Activated CD4-positive, alpha-beta T cell treated with anti-CD3 and anti-CD28 coated beads, Interleukin-2, amount 10 ng/mL, durations not matched to agents 7 days and 5 days (primary cell): ENCODE data around the gene SHROOM1. TPM values are rescaled to one million over a fixed set of nuclear protein-coding genes. Genes with fewer than 3 reads are reported as not detected.

Source experiments
- CTCF ChIA-PET: fragments of 350-600 bp; sonication (Branson Sonifier 250); formaldehyde crosslinking; loops from one replicate; lab custom pipeline; 2021; ENCODE audit warnings: antibody characterized with exemption; lab: Charles Lee
- POLR2A ChIA-PET: fragments of 350-600 bp; sonication (Branson Sonifier 250); formaldehyde crosslinking; loops from one replicate; lab custom pipeline; 2021; ENCODE audit warnings: antibody characterized with exemption; lab: Charles Lee
- DNase-seq: peaks from one replicate; pipeline ENCODE4 v3.0.0-alpha.2; 2020
- H3K27ac Mint-ChIP-seq: one replicate; pipeline ENCODE4 v1.8.0; 2021; ENCODE audit warnings: mild to moderate bottlenecking, moderate library complexity, mixed read lengths
- H3K27me3 Mint-ChIP-seq: one replicate; pipeline ENCODE4 v1.8.0; 2021; ENCODE audit warnings: mixed read lengths
- H3K36me3 Mint-ChIP-seq: one replicate; pipeline ENCODE4 v1.8.0; 2021; ENCODE audit warnings: low read depth, mixed read lengths
- H3K4me1 Mint-ChIP-seq: one replicate; pipeline ENCODE4 v1.8.0; 2021; ENCODE audit warnings: mixed read lengths
- H3K4me3 Mint-ChIP-seq: one replicate; pipeline ENCODE4 v1.8.0; 2021; ENCODE audit warnings: mild to moderate bottlenecking, moderate library complexity, mixed read lengths
- H3K9me3 Mint-ChIP-seq: one replicate; pipeline ENCODE4 v1.8.0; 2021; ENCODE audit warnings: mixed read lengths
- total RNA-seq, 2 experiments: library from RNA; stranded (reverse); gene quantifications; one replicate each; pipeline ENCODE4 v1.2.3, GENCODE V29; 2021

SHROOM1 gene
- total RNA-seq, 2 experiments from 2014 or later = 0.42 to 0.98 TPM

DNA sequence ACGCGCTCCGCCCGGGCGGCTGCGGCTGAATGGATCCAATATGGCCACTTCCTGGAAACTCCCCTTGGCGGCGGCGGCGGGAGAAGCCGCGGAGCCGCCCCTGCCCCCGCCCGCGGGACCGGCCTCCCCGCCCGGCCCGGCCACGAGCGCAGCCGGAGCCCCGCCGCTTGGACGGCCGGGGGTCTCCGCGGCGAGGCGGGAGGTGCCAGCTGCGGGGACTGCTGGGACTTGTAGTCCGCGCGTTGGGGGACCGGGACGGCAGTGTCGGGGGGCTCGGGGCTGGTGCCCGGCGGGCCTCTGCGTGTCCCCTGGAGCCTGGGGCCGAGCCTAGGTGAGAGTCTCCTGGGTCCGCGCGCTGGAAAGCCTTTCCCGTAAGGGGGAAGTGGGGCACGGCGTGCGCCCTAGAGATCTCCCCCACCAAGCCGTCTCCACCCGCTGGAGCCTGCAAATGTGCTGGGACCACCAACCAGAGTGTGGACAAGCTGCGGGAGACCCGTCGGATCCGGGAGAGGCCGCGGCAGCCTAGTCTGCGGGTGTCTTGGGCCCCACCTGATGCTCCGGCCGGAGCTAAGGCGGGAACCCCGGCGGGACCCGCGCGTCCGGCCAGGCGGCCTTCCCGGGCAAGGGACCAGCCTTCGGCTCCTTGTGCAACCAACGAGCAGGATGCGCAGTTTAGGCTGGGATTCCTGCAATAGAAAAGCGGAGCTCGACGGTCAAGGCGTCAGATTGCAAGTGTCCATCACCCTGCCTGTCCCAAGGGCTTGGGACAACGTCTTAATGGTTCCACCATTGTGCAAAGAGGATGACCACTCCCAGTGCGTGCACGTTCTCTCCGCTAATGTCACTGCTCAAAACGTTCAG, 53.0 kb downstream of the SHROOM1 start, which contains the start of gene SEPTIN8:
TSS of gene SEPTIN8 (minus strand) at position 31 of the 861 bp plus-strand sequence. CDS start 102 bp downstream, outside the sequence.
- peak; percentile 41 for DNase-seq
- POLR2A ChIA-PET = no interaction called here
- peaks cover 49% of the 10 kb centered on the region for H3K27me3 Mint-ChIP-seq
- H3K27ac Mint-ChIP-seq = peak within 1 kb of the TSS; percentile 70
- H3K4me1 Mint-ChIP-seq = peaks cover 36% of the 10 kb centered on the region
- H3K36me3 Mint-ChIP-seq = no peaks in the 10 kb centered on the region
- peak within 1 kb of the TSS; percentile 68 for H3K4me3 Mint-ChIP-seq
- CTCF ChIA-PET = interaction anchor here (1.2 to 2.6 kb wide), 5 partner anchors 11 to 49 kb away, joined by 3 to 13 read pairs (median 4); no protein-coding TSS in a partner anchor
- no peaks in the 10 kb centered on the region for H3K9me3 Mint-ChIP-seq

DNA sequence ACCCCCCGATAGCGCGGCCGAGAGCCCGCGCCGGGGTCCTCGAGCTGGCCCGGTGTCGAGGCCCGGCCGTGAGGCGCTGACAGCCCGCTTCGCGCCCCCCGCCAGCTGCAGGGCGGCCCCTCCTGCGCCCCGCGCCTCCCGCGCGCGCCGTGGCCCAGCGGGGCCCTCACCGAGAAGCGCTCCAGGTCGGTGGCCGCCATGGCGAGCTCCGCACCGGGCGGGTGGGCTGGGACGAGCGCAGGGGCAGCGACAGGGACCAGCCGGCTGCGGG, 53.6 kb downstream of the SHROOM1 start:
- ChIA-PET POLR2A (no interaction called here), CTCF (interaction anchor here (1.7 to 2.6 kb wide), 2 partner anchors 10 to 16 kb away, joined by 3 to 13 read pairs; no protein-coding TSS in a partner anchor)
- H3K9me3 Mint-ChIP-seq = no peaks in the 10 kb centered on the region

DNA sequence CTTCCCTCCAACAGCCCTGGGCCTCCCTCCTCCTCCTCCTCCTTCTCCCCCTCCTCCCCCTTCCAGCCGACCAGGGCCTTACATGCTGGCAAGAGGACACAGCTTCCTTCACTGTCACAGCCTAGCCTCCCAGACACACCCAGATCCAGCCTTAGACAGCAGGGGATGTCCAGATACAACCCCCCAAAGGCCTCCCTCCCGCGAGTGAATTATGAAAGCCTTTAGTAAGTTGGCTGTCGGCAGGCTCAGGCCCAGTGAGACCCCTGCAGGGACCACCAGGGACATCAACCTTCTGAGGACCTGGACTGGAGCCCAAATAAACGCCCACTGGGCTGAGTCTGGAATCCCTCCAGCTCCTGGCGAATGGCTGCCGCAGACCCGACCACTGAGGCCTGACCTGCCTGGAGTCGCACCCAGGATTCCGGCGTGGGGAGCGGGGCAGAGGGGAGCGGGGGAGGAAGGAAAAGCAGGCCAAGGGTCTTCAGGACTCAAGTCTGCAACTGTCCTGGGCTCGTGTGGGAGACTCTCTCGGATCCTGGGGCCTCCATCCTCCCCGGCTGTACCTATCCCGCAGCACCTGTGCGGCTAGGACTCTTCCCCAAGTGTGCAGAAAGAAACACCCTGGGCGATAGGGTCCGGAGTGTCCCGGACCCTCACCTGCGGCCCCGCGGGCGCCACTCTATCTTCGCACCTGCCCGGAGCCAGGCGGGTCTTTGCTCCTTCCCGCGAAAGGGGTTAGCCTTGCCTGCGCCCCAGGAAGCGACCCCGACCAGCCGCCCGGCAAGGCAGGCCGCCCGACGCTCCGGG, 54.1 kb downstream of the SHROOM1 start:
- peak overlapping the region; percentile 68 for H3K4me3 Mint-ChIP-seq
- H3K4me1 Mint-ChIP-seq = peaks cover 31% of the 10 kb centered on the region
- no peaks in the 10 kb centered on the region for H3K9me3 Mint-ChIP-seq
- DNase-seq = no peak
- H3K36me3 Mint-ChIP-seq = no peaks in the 10 kb centered on the region
- ChIA-PET POLR2A (no interaction called here), CTCF (interaction anchor here (0.7 to 2.6 kb wide), 5 partner anchors 10 to 44 kb away, joined by 3 to 13 read pairs (median 3); no protein-coding TSS in a partner anchor)
- peaks cover 38% of the 10 kb centered on the region for H3K27me3 Mint-ChIP-seq
- H3K27ac Mint-ChIP-seq = no peak overlapping the region

More for the DNA sequence above, 53.6 kb downstream of the SHROOM1 start:
- Mint-ChIP-seq H3K27ac (no peak overlapping the region), H3K4me1 (peaks cover 35% of the 10 kb centered on the region), H3K36me3 (no peaks in the 10 kb centered on the region), H3K27me3 (peaks cover 43% of the 10 kb centered on the region), H3K4me3 (no peak overlapping the region)
- no peak for DNase-seq

DNA sequence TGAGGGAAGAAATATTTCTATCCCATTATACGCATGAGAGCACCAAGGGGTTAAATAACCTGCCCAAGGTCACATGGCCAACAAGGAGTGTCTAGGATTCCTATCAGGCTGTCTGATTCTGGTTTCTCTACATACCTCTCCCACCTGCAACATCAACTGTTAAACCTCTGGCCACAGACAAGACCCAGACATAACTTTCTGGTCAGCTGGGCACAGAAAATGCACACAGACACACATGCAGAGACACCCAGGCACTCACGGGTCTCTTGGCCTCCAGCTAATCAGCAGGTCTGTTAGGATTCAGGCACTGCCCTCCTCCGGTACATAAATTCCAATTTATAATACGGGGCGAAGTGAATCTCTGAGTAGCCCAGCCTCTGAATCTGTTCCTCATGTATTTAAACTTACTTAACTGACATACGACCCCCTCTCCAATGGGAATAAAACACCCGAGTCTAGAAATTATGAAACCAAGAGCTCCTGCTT, 54.9 kb downstream of the SHROOM1 start:
- Mint-ChIP-seq H3K4me3 (no peak overlapping the region), H3K27ac (no peak overlapping the region), H3K4me1 (peaks cover 23% of the 10 kb centered on the region), H3K36me3 (no peaks in the 10 kb centered on the region), H3K9me3 (no peaks in the 10 kb centered on the region), H3K27me3 (peaks cover 30% of the 10 kb centered on the region)
- ChIA-PET CTCF (interaction anchor here (1.0 kb wide), 2 partner anchors 16 to 44 kb away, joined by 3 read pairs; no protein-coding TSS in a partner anchor), POLR2A (no interaction called here)
- no peak for DNase-seq

DNA sequence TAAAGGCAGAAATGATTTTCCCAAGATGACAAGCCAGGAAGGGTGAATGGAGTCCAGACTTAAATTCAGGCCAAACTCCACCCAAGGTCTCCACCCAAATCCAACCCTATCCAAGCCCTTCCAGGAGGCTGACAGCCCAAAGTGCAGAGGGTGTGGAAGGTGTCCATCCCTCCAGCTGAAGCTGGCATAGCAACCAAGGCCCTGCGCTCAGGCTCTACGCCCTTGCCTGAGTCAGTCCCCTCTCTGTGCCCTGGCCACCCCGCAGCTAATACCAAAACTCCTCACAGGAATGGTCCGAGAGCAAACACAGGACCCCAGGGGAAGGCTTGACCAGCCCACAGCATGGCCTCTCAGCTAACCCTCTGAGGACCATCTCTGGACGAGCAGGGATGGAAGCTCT, 55.6 kb downstream of the SHROOM1 start:
- CTCF ChIA-PET = interaction anchor here (1.0 kb wide), 2 partner anchors 45 kb away, joined by 3 to 4 read pairs; no protein-coding TSS in a partner anchor
- H3K36me3 Mint-ChIP-seq = no peaks in the 10 kb centered on the region
- H3K27ac Mint-ChIP-seq = no peak overlapping the region
- no peak overlapping the region for H3K4me3 Mint-ChIP-seq
- peaks cover 29% of the 10 kb centered on the region for H3K27me3 Mint-ChIP-seq
- POLR2A ChIA-PET = no interaction called here
- no peak for DNase-seq
- peaks cover 18% of the 10 kb centered on the region for H3K4me1 Mint-ChIP-seq
- no peaks in the 10 kb centered on the region for H3K9me3 Mint-ChIP-seq

DNA sequence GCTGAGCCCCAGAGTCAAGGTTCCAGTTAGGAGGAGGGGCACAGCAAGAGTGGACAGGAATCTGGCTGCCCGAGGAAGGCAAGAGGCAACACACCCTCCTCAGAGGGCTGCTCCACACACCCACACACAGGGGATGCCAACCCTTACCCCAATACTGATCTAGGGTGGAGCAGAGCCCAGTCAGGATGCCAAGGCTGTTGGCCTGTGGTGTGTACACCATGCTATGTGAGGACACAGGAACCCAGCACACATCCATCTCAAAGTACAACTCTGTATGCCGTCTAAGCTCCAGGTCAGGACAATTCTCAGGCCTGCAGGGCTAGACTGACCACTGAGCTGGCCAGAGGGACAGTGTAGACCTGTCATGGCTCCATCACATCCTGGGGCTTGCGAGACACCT, 56.0 kb downstream of the SHROOM1 start:
- DNase-seq = no peak
- CTCF ChIA-PET = interaction anchor here (1.0 kb wide), 1 partner anchor 46 kb away, joined by 4 read pairs; no protein-coding TSS in a partner anchor
- Mint-ChIP-seq H3K27me3 (peaks cover 26% of the 10 kb centered on the region), H3K36me3 (no peaks in the 10 kb centered on the region), H3K4me3 (no peak overlapping the region), H3K27ac (no peak overlapping the region), H3K9me3 (no peaks in the 10 kb centered on the region), H3K4me1 (peaks cover 15% of the 10 kb centered on the region)
- POLR2A ChIA-PET = no interaction called here

DNA sequence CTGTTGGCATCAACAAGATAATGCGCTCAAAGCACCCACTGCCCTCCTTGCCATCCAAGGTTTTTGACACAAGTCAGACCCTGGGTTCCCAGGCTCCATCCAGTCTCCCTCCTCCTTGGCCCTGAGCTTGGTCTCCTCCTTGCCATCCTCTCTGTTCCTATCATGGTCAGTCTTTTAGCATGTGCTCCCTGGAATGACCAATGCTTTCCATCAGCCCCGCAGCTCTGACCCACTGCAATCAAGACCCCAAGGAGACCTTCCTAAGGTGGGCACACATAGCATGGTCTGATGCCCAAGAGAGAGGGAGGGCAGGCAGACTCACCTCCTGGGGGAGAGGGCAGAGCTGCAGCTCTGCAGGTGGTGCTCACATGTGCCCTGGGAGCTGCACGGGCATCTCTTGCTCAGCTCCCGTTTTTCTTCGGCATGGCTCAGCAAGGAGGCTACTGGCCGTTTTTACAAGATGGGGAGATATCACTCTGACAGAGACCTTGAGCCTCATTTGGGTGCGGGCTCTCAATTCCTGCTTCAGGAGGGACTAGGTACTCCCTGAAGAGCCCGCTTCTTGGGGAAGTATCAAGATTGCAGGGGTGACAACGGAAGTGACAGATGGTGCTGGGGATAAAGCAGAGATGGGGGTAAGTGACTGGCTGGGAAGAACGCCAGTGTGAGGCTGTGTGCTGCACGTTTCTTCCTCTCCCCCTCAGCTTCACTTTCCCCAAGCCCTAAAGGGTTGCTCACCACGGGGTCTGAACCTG, 56.7 kb downstream of the SHROOM1 start:
- no peaks in the 10 kb centered on the region for H3K36me3 Mint-ChIP-seq
- no peaks in the 10 kb centered on the region for H3K9me3 Mint-ChIP-seq
- H3K4me3 Mint-ChIP-seq = no peak overlapping the region
- DNase-seq = no peak
- POLR2A ChIA-PET = no interaction called here
- H3K27me3 Mint-ChIP-seq = peaks cover 19% of the 10 kb centered on the region
- no peak overlapping the region for H3K27ac Mint-ChIP-seq
- H3K4me1 Mint-ChIP-seq = peaks cover 14% of the 10 kb centered on the region
- CTCF ChIA-PET = interaction anchor here (1.0 to 1.6 kb wide), 3 partner anchors 16 to 97 kb away, joined by 3 to 4 read pairs (median 3); no protein-coding TSS in a partner anchor

DNA sequence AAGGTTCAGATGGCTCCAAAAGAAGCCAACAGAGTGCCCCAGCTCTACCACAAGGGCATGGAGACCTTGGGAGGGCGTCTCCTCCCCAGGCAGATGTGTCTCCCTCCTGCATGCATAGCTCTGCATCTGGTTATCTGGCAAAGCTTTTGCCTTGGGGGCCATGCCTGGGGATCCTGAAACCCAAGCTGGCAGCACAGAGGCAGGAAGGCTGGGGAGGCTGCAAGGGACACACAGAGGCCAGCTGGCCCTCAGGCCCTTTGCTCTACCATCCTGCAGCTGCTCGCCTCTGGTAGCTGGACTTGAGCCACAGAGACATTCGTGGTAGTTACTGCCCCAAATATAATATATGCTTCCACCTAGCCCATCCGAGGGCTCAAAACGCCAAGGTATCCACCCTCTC, 57.3 kb downstream of the SHROOM1 start:
- Mint-ChIP-seq H3K27ac (no peak overlapping the region), H3K4me3 (no peak overlapping the region), H3K9me3 (no peaks in the 10 kb centered on the region), H3K4me1 (peaks cover 10% of the 10 kb centered on the region), H3K36me3 (no peaks in the 10 kb centered on the region), H3K27me3 (peaks cover 13% of the 10 kb centered on the region)
- ChIA-PET POLR2A (no interaction called here), CTCF (interaction anchor here (0.6 to 1.6 kb wide), 4 partner anchors 9 to 96 kb away, joined by 3 to 4 read pairs (median 3); no protein-coding TSS in a partner anchor)
- no peak for DNase-seq

DNA sequence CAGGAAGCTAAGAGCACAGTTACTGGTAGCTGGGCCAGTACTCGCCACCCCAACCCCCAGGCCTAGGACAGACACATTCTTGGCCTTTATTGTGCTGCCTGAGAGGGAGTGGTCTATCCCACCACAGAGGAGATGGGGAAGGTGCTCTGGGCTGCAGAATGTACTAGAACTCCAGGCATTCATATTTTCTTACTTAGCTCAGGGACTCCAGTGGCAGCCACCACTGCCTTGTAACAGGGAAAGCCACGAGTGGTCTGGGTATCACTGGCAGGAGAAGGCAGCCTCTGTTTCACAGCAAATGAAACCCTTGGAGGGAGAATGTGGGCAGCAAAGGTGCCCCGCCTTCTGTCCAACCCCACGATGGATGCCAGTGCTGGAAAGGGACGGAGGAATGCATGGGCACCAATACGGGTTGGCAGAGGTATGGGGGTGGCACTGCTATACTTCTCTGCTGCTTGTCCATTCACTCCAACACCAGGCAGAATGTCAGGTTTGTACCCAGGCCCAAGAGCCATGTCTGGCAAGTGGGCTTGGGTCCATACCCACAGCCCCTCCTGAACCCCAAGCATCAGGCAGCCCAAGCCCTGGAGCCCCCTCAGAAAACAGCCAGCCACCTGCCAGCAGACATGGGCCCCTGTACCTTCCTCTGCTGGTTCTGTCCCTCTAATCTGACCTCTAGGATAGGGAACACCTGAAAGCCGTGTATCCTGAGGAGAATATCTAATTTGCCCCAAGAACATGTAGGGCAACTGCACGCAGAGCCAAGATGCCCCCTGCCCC, 58.0 kb downstream of the SHROOM1 start:
- DNase-seq = no peak
- H3K27ac Mint-ChIP-seq = no peak overlapping the region

More for the DNA sequence above, 58.0 kb downstream of the SHROOM1 start:
- Mint-ChIP-seq H3K27me3 (peaks cover 8% of the 10 kb centered on the region), H3K4me1 (peaks cover 5% of the 10 kb centered on the region), H3K36me3 (no peaks in the 10 kb centered on the region), H3K4me3 (no peak overlapping the region), H3K9me3 (no peaks in the 10 kb centered on the region)
- CTCF ChIA-PET = interaction anchor here (0.6 to 1.6 kb wide), 4 partner anchors 9 to 95 kb away, joined by 3 to 4 read pairs (median 3); no protein-coding TSS in a partner anchor
- POLR2A ChIA-PET = no interaction called here
